ENCODE results near the gene PTOV1.

Gene PTOV1

DNA sequence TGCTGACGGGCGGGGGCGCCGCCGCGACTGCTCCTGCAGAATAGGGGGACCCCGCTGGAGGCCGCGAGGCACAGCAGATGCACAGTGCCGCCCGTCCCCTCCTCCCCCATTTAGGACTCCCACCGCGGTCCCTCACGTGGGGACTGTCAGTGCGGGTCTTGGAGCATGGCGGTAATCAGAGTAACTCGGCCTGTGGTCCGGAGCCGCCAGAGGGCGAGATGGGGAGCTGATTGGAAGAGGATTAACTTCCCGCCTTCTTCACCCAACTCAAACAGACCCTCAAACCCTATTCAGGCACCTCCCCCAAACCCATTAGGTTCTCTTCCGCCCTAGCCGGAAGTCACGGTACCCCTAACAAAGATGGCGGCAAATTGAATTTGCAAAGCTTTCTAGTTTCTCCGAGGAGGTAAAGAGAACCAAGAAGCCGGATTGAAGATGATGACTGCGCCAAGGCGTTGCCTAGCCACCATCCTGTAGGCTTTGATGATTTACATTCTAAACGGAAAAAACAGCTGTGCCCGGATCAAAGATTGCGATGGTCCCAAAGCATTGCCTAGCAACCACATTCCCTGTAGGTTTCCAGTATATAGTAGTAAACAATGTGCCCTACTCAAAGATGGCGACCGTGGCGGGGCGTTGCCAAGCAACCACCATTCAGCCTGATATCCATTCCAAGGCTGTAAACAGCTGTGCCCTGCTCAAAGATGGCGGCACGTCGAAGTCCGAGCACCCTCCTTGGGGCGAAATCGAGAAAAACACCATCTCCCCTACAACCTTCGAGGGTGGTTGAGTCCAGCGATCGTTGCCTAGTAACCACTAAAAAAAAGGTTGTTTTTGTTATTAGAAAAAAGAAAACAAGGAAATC lies 37.7 kb upstream of the PTOV1 start, which contains the start of gene FUZ:
Gene FUZ (minus strand): TSS at position 296 of the 865 bp plus-strand sequence. CDS start 186 bp downstream, at position 110.
- TF ChIP-seq RAD21 (IDR thresholded peaks at IDR 0.05; ENCODE audit: low read depth) (no peak), ZBTB7A (IDR thresholded peaks at IDR 0.05; ENCODE audit: low read depth) (0 out of 2 replicates have a peak, but pooled peaks have one; percentile 41), FOXM1 (IDR thresholded peaks at IDR 0.05; ENCODE audit: borderline replicate concordance, low read depth) (no peak), EGR1 (IDR thresholded peaks at IDR 0.05) (peak; percentile 88), NFIC (IDR thresholded peaks at IDR 0.05) (no peak), CEBPB (IDR thresholded peaks at IDR 0.05) (no peak), CREB1 (IDR thresholded peaks at IDR 0.05; ENCODE audit: low read depth) (no peak), YY1 (IDR thresholded peaks at IDR 0.05; ENCODE audit: low read depth) (peak; percentile 99), TEAD4 (IDR thresholded peaks at IDR 0.05) (peak; percentile 57; the same call in 1 of the 2 replicates), TCF12 (IDR thresholded peaks at IDR 0.05; ENCODE audit: low read depth) (no peak; the same call in 1 of the 2 replicates), TAF1 (IDR thresholded peaks at IDR 0.05; ENCODE audit: low read depth) (peak; percentile 24; the same call in 1 of the 2 replicates), EP300 (IDR thresholded peaks at IDR 0.05; ENCODE audit: borderline replicate concordance) (no peak)
- TF ChIP-seq, protein P1, sequence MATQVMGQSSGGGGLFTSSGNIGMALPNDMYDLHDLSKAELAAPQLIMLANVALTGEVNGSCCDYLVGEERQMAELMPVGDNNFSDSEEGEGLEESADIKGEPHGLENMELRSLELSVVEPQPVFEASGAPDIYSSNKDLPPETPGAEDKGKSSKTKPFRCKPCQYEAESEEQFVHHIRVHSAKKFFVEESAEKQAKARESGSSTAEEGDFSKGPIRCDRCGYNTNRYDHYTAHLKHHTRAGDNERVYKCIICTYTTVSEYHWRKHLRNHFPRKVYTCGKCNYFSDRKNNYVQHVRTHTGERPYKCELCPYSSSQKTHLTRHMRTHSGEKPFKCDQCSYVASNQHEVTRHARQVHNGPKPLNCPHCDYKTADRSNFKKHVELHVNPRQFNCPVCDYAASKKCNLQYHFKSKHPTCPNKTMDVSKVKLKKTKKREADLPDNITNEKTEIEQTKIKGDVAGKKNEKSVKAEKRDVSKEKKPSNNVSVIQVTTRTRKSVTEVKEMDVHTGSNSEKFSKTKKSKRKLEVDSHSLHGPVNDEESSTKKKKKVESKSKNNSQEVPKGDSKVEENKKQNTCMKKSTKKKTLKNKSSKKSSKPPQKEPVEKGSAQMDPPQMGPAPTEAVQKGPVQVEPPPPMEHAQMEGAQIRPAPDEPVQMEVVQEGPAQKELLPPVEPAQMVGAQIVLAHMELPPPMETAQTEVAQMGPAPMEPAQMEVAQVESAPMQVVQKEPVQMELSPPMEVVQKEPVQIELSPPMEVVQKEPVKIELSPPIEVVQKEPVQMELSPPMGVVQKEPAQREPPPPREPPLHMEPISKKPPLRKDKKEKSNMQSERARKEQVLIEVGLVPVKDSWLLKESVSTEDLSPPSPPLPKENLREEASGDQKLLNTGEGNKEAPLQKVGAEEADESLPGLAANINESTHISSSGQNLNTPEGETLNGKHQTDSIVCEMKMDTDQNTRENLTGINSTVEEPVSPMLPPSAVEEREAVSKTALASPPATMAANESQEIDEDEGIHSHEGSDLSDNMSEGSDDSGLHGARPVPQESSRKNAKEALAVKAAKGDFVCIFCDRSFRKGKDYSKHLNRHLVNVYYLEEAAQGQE (IDR thresholded peaks at IDR 0.05; ENCODE audit: low read depth): no peak
- TF ChIP-seq, protein P2, sequence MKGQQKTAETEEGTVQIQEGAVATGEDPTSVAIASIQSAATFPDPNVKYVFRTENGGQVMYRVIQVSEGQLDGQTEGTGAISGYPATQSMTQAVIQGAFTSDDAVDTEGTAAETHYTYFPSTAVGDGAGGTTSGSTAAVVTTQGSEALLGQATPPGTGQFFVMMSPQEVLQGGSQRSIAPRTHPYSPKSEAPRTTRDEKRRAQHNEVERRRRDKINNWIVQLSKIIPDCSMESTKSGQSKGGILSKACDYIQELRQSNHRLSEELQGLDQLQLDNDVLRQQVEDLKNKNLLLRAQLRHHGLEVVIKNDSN (IDR thresholded peaks at IDR 0.05): peak; percentile 33; the same call in 1 of the 2 replicates
- TF ChIP-seq, protein P3, sequence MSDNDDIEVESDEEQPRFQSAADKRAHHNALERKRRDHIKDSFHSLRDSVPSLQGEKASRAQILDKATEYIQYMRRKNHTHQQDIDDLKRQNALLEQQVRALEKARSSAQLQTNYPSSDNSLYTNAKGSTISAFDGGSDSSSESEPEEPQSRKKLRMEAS (IDR thresholded peaks at IDR 0.05): peak; percentile 40

DNA sequence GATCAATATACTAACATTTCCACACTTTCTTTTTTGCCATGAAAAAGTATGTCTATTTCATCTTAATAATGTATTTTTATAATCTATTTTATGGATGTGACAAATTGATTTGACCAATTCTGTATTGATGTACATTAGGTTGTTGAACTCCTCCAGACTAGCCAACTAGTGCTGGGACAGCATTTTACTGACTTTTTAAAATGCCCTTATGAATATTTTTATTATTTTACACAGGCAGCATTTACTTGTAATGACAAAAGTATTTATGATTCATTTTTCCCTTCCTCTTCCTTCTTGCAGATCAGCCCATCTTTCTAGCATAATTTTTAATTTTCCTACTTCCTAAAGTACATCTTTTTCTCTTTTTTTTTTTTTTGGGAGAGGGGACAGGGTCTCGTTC lies 36.9 kb upstream of the PTOV1 start:
- TF ChIP-seq TEAD4 (IDR thresholded peaks at IDR 0.05) (no peak), ZBTB7A (IDR thresholded peaks at IDR 0.05; ENCODE audit: low read depth) (no peak), TAF1 (IDR thresholded peaks at IDR 0.05; ENCODE audit: low read depth) (no peak), RAD21 (IDR thresholded peaks at IDR 0.05; ENCODE audit: low read depth) (no peak), YY1 (IDR thresholded peaks at IDR 0.05; ENCODE audit: low read depth) (no peak), NFIC (IDR thresholded peaks at IDR 0.05) (no peak), CEBPB (IDR thresholded peaks at IDR 0.05) (no peak), FOXM1 (IDR thresholded peaks at IDR 0.05; ENCODE audit: borderline replicate concordance, low read depth) (no peak), TCF12 (IDR thresholded peaks at IDR 0.05; ENCODE audit: low read depth) (no peak), EP300 (IDR thresholded peaks at IDR 0.05; ENCODE audit: borderline replicate concordance) (no peak), EGR1 (IDR thresholded peaks at IDR 0.05) (no peak), CREB1 (IDR thresholded peaks at IDR 0.05; ENCODE audit: low read depth) (no peak)
- TF ChIP-seq, protein P1 (IDR thresholded peaks at IDR 0.05; ENCODE audit: low read depth): no peak
- TF ChIP-seq, protein P2 (IDR thresholded peaks at IDR 0.05): no peak
- TF ChIP-seq, protein P3 (IDR thresholded peaks at IDR 0.05): no peak

DNA sequence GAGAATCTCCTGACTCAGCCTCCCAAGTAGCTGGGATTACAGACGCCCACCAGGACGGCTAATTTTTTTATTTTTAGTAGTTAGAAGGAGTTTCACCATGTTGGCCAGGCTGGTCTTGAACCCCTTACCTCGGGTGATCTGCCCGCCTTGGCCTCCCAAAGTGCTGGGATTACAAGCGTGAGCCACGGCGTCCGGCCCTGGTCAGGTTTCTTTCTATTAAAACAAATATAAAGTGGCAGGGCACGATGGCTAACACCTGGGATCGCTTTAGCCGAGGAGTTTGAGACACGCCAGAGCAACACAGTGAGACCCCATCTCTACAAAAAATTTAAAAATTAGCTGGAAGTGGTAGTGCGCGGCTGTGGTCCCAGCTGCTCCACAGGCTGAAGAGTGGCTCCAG lies 34.4 kb upstream of the PTOV1 start:
- no peak for TF ChIP-seq FOXM1 (IDR thresholded peaks at IDR 0.05; ENCODE audit: borderline replicate concordance, low read depth)
- TF ChIP-seq, protein P1 (IDR thresholded peaks at IDR 0.05; ENCODE audit: low read depth): no peak
- TF ChIP-seq, protein P3 (IDR thresholded peaks at IDR 0.05): no peak
- no peak for TF ChIP-seq TAF1 (IDR thresholded peaks at IDR 0.05; ENCODE audit: low read depth)
- no peak for TF ChIP-seq YY1 (IDR thresholded peaks at IDR 0.05; ENCODE audit: low read depth)
- TF ChIP-seq RAD21 (IDR thresholded peaks at IDR 0.05; ENCODE audit: low read depth): no peak
- no peak for TF ChIP-seq TEAD4 (IDR thresholded peaks at IDR 0.05)
- no peak for TF ChIP-seq TCF12 (IDR thresholded peaks at IDR 0.05; ENCODE audit: low read depth)
- no peak for TF ChIP-seq CEBPB (IDR thresholded peaks at IDR 0.05)
- TF ChIP-seq CREB1 (IDR thresholded peaks at IDR 0.05; ENCODE audit: low read depth): no peak
- no peak for TF ChIP-seq ZBTB7A (IDR thresholded peaks at IDR 0.05; ENCODE audit: low read depth)
- TF ChIP-seq, protein P2 (IDR thresholded peaks at IDR 0.05): no peak
- no peak for TF ChIP-seq EGR1 (IDR thresholded peaks at IDR 0.05)
